GM19463 (cell line): ENCODE results near the gene PRKCB.

Experiments used
- ATAC-seq: cut with Tn5 transposase; IDR thresholded peaks from one replicate; pipeline ENCODE4 v1.9.1; 2021; ENCODE audit warnings: mild to moderate bottlenecking, moderate library complexity; ENCODE audit not compliant: unreplicated experiment

Gene PRKCB

DNA sequence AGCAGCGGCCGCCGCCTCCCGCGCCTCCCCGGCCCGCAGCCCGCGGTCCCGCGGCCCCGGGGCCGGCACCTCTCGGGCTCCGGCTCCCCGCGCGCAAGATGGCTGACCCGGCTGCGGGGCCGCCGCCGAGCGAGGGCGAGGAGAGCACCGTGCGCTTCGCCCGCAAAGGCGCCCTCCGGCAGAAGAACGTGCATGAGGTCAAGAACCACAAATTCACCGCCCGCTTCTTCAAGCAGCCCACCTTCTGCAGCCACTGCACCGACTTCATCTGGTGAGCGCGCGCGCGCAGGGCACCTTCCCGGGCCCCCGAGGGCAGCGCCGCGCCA lies 258 bp downstream of the PRKCB start:
- no peak for ATAC-seq

DNA sequence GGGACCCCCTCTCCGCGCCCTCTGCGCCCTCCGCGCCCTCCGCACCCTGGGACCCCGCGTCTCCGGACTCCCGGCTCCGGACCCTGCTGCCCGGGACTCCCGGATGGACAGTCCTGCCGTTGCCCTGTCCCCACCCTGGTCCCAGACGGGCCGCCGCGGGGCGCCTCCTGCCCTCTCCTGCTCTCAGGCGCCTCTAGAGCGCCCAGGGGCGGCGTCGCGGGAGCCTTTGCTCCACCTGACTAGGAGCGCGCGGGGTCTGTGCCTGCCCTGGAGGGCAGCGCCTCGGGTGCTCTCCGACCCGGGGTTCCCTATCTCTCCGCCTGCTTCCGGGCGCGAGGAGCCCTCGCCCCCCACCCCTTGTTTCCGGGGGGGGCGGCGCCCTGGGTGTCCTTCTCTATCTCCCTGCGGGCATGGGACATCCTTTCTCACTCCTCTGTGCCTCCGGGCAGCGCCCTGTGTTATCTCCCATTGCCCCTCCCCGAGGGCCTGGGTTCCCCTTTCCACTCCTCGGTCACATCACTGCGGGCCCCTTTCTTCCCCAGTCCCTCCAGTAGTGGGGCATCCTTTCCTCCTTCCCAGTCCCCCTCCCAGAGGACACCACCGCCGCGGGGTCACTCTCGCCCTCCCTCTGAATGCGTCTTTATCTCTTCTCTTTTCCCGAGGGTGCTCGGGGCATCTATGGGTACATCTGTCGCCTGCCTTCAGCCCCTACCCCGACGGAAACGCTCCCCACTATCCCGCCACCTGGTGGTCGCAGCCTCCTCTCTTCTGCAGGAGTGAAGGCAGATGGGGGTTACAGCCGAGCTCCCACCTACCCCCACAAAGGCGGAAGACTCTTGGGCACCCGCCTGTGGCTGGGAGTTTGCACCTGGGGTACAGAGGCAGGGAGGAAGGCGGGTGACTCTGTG lies 875 bp downstream of the PRKCB start:
- ATAC-seq = peak; percentile 22

DNA sequence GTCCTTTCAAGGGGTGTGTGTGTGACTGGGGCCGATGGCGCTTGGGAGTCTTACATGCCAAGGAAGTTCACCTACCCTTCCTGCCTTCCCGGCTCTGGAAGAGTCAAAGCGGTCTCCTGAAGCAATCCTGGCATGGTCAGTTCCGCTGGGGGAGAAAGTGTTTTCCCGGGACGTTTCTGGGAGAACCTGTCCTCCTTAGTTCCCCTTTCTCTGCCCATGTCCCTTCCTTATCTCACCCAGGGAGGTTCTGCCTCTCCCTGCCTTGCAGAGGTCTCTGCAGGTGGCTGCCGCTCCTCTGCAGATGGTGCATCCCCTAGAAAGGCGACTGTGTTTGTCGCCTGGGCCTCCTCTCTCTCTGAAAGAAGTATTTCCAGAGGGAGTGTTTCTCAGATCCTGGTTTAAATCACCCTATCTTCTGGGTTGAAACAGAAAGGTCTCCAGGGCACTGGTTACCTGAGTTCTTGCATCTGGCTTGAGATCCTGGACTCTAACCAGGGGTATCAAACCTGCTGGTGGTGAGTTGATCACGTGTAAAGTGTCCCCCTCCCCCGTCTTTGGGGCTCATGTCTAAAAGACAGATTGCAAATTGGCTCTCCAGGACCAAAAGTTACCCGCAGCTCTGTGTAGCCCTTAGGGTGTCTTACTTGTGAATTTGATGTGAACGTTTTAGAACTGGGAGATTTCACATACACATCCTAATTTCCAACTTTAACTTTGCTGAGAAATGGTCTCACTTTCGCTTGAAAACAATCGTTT lies 1.9 kb downstream of the PRKCB start:
- no peak for ATAC-seq

DNA sequence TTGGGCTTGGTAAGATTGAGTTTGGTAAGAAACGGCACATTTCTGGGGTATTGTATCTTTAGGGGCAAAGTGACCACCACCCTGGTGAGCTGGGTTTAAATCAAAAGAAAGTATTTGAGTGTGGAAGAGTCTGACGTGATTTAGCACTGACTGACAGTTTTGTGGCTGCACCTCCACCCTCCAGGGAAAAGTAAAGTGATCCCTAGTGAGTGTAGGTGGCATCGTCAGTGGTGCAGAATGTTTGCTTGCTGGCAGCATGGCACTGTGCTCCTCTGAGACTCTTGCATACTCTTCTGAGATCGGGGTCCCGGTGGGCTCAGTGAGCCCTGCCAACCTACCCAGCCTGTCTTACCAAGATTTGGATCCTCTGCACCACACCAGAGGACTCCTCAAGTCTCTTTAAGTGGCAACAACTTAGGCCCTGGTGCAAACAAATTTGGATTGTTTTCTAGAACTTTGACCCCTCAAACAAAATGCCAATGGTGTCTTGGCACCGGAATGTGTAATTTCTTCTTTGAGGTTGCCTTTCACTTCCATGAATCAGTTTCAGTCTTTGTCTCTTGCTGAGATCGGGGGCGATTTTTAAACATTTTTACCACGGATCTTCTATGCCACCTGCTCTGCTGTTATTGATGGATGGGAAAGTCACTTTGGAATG lies 2.8 kb downstream of the PRKCB start:
- no peak for ATAC-seq

DNA sequence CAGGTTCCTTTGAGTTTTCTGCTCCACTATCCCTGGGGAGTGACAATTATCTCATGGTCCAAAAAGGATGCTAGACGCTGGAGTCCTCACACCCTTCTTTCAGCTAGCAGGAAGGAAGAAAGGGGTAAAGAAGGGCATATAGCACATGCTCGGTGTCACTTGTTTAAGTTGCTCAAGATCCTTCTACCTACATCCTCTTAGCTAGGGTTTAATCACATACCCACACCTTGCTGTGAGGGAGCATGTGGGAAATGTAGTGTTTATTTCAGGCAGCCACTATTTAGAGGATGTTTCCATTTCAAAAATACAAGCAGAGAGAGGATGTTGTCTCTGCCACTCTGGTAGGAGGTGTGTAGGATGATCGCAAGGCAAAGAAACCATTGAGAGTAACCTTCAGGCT lies 4.5 kb downstream of the PRKCB start:
- no peak for ATAC-seq

DNA sequence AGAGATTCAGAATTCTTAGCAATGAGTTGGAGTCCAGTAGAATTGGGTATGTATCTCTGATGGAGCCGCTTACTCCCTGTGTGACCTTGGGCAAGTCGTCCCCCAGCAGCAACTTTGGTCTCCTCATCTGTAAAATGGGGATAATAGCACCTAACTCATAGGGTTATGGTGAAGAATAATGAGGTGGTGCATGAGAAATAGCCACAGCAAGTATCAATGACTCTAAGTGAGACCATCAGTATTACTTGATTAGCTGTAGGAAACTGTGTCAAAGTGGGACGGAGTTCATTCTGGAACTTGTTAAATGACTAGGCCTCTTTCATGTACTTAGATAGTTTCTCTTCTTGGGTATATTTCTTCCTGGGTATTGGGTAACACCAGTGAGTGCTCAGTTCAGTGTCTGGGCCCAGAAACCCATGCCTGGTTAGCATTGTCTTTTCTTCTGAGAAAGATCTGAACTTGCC lies 6.4 kb downstream of the PRKCB start:
- ATAC-seq = peak; percentile 72

DNA sequence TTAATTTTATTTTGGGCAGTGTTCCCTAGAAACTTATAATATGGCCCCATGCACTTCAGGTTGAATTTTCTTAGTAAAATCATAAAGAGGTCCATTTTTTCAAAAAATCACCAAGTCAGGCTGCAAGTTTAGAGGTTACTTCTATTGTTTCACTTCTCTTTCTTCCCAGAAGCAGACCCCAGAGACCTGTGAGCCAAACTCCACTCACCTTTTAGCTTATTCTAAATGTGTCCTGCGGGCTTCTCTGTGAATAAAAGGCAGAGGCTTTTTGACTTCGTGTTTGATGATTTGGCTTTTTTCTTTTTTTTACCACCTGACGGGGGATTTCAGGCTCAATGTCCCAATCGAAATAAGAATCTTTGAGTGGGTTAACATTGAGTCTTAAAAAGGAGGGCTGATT lies 7.4 kb downstream of the PRKCB start:
- ATAC-seq = no peak

DNA sequence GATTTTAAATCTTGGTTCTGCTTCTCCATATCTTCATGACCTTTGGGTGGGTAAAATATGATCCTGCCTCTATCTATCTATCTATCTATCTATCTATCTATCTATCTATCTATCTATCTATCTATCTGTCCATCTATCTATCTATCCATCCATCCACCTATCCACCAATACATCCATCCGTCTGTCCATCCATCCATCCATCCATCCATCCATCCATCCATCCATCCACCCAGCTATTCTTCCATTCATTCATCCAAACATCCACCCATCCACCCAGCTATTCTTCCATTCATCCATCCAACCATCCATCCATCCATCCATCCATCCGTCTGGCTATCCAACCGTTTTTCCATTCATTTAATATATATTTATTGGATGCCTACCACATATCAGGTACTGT lies 11.5 kb downstream of the PRKCB start:
- ATAC-seq = no peak

DNA sequence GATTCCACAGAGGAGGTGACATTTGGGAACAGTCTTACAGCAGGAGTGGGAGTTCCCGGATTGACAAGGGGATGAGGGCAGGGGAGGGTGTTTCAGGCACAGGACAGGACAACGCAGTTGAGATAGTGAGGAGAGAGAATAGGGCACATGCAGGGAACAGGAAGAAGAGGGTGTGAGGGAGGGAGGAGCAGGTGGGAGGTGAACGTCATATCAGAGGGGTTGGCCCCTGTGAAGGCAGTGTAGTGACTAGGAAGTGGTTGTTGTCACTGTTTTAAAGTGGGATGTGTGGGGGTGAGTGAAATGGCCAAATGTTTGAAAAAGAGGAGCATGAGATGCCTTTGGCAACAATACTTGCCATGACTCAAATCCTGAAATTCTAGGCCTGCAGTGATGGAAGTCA lies 12.2 kb downstream of the PRKCB start:
- ATAC-seq = no peak

DNA sequence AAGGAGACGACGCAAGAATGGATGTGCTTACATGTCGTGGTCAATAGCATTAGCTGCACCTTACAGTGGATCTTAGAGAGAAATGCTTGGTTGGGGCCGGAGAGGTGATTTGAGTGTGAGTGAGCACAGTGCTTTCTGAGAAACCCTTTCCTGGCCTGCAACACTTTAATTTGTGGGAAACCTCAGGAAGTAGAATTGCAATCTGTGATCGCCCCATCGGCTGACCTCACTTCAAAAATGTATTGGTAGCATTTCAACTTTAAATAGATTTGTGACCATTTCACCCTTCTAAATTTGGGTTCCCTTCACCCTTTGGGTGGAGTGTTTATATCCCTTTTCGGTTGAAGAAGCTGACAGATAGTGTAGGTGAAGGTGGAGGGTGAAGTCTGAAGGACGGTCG lies 13.2 kb downstream of the PRKCB start:
- ATAC-seq = no peak

DNA sequence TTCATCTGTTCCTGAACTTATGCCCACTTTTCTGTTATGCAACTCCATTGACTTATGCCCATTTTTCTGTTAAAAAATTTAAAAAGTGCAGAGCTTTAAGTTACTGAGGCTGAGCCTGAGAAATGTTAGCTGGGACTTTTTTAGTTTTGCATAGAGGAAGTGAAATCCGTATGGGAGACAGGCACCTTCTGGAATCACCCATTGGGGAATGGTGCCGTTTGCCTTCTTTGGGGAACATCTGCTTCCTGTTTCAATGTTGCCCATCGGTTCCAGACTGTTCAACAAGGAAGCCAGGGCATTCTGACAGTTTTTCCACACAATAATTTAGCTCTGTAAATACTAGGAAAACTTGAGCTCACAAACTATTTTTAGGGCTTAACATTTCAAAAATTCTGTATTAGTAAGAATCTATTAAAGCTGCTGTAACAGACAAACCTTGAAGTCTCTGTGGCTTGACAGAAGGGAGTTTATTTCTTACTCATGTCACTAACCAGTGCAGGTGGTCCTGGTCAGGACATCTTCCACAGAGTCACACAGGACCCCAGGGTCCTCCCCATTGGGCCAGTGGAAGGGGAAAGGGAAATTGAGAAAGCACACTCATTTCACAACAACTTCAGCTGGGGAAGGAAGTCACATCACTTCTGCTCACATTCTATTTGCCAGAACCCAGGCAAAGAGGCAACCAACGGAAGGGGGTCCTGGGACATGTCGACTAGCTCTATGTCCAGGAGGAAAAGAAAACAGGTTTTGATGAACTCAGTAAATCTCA lies 17.2 kb downstream of the PRKCB start:
- ATAC-seq = no peak

DNA sequence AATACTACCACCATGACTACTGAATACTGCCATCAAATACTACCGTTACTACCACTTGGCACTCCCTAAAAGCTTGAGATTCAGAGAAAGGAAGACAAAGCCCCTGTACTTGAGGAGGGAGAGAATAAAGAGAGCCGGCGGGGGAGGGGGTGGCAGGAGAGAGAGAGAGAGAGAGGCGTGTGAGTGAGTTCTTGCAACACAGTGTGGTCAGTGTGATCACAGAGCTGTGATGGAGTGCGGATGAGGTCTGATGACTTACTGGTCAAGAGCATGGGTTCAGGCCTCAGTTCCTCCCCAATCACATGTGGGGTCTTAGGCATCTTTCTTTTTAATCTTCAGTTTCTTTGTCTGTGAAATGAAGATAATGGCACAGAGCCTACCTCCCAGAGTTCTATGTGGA lies 19.2 kb downstream of the PRKCB start:
- ATAC-seq = no peak

DNA sequence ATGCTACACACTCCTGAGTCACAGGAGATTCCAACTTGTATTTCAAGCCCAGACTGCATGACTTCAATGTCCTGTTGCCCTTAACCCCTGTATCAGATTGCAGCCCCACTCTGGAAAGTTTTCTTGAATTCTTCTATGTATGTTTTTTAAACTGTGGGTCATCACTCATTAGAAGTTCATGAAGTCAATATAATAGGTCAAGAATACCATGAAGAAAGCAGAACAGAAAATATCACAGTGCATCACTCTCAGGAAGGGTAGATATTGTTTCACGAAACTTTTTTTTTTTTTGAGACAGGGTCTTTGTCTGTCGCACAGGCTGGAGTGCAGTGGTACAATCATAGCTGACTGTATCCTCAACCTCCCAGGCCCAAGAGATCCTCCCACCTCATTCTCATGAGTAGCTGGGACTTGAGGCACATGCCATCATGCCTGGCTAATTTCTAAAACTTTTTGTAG lies 20.5 kb downstream of the PRKCB start:
- no peak for ATAC-seq

DNA sequence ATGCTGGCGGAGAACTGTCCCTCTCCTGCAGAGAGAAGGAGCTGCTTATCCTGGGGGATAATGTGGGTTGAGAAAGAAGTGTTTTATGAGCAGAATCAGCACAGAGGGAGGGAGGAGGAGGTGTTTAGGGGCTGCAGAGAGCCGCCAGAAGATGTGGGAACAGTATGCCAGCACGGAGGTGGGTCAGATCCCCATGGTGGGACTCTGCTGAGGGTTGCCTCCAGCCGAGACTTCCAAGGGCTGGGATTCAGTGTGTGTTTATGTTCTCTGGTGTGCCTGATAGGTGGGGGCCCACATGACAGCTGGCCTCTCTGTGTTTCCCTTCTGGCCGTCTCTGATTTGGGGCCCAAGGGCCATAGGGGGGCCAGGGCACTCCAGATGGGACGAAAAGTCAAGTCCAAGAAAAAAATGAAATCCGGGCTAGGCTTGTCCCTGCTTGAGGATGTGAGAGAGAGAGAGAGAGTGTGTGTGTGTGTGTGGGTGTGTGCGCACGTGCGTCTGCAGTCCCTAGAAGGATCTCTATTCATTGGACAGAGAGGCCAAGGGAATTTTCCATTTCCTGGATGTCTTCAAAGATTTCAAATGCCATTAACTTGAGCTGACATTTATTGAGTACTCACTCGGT lies 21.6 kb downstream of the PRKCB start:
- no peak for ATAC-seq

DNA sequence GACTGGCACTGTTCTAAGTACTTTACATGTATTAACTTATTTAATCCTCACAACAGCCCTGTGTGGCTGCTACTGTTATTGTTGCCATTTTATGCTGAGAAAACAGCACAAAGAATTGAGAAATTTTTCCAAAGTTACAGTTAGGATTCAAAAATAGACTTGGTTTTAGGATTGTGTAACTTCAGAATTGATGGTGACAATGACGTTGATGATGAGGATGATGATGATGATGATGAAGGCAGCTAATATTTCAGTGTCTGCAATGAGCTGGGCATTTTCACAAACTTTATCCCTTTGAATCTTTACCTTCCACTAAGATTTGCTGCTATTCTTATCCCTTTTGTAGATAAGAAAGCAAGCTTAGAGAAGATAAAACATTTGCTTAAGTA lies 22.1 kb downstream of the PRKCB start:
- ATAC-seq = no peak

DNA sequence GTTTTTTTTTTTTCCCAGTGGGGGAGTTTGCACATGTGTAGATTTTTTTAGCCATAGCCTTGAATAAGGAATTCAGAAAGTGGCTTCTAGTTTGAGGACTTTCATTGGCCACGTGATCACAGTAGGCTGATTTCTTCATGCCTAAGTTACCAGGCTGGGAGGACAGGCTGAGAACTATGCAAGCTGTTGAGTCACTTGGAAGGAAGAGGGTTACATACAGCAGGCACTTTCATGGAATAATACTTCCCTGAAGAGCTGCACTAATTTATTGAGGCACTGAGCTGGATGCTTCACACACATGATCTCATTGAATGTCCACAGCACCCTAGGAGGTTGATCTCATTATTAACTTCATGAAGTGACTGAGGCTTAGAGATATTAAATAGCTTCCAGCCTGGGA lies 22.8 kb downstream of the PRKCB start:
- no peak for ATAC-seq

DNA sequence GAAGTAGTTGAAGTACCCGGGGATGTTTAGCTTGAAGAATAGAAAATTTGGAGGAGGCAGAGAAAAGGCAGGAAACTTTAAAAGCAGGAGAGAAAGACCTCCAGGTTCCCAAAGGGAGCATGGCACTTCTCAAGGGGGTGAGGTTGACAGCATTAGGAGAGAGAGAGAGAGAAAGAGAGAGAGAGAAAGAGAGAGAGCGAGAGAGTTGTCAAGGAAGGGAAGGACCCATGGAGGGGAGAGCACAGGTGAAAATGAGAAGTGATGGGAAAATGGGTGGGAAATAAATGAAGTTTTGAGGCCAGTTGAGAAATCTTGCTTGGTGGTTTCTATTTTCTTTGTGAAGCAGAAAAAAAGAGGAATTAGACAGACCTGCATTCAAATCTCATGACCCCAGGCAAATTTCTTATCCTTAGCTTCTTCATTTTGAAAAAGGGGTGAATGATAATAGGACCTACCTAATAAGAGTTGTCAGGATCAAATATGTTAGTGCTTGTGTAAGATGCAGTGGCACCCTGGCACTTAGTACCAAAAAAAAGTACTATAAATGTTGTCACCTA lies 24.0 kb downstream of the PRKCB start:
- ATAC-seq = no peak

DNA sequence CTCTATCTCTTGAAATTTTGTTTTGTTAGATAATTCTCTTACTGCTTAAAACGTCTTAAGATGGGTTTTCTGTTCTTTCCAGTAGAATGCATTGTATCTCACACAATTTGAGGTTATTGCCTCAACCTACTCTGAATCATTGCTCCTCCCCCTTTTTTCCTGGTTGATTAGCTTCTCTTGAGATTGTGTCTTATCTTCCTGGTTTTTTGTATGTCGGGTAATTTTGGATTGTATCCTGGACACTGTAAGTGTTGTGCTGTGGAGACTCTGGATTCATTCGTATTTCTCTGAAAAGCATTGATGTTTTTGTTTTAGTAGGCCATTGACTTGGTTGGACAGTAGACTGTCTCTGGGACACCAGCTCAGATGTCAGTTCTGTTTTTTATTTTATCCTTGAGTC lies 26.1 kb downstream of the PRKCB start:
- ATAC-seq = no peak

DNA sequence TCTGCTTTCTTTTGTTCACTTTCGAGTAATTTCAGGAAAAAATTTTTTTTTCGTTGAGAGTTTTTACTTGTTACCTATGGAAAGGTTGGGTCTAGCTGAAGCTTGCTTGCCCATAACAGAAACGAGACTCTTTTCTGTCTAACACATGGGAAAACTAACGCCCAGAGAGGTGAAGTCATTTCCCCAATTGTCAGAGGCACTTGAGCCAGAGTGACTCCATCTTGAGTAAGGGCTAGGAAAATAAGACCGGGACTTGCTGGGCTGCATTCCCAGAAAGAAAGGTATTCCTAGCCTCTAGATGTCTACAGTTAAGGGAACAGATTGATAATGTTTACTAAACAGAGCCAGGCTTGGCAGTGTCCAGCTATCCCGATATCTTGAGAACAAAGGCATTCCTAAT lies 26.8 kb downstream of the PRKCB start:
- ATAC-seq = no peak
